H1 (cell line): ENCODE measurements around the gene NUP98. TPM values are rescaled to one million over a fixed set of nuclear protein-coding genes. Genes with fewer than 3 reads are reported as not detected.

Experiments
- ASH2L ChIP-seq: fragments of 200-600, 300-600 bp; sonication (generic); IDR thresholded peaks from one replicate; pipeline ENCODE4 v1.7.1; 2017; ENCODE audit warnings: low read length
- CBX5 ChIP-seq: fragments of 300-800, 300-1000 bp; sonication (generic); IDR thresholded peaks from 2 replicates; pipeline ENCODE4 v1.7.1; 2016; ENCODE audit warnings: antibody characterized with exemption, low read length, low read depth
- EGR1 ChIP-seq: IDR thresholded peaks from 2 replicates; pipeline ENCODE4 v1.6.1; 2011; ENCODE audit warnings: low read depth, low read length, borderline replicate concordance
- KDM4A ChIP-seq: IDR thresholded peaks from one replicate; pipeline ENCODE4 v1.7.1; 2012; ENCODE audit warnings: low read depth, mild to moderate bottlenecking, moderate library complexity, low read length, inconsistent platforms; ENCODE audit not compliant: severe bottlenecking
- polyA plus RNA-seq, 7 experiments: library from polyadenylated mRNA; depleted of rRNA in 3 of 7; stranded (reverse) in 5 of 7; unstranded in 2 of 7; fragments of >200 nt in 5 of 7; fragments of 200-250 nt in 2 of 7; gene quantifications; 1 replicate in 5 of 7; 2 replicates in 1 of 7; 4 replicates in 1 of 7; pipeline versions ENCODE4 v1.2.1 to v1.2.3, GENCODE V29; 2011 to 2013; ENCODE audit warnings: missing spikeins in 2 of 7, mixed read lengths in 2 of 7
- total RNA-seq: library from RNA; stranded (reverse); fragmentation: NEBNext Ultra II Directional; extraction: Animal tissue kit (Norgen Biotek cat#: 25700); gene quantifications from 2 replicates; pipeline ENCODE4 v1.2.1, GENCODE V29; 2021

Gene NUP98
- total and polyA plus RNA-seq, 2 of the 8 experiments (the other 6 are each of a cell fraction or from before 2014, with no cell fraction given) = 98.6 to 261 TPM

DNA sequence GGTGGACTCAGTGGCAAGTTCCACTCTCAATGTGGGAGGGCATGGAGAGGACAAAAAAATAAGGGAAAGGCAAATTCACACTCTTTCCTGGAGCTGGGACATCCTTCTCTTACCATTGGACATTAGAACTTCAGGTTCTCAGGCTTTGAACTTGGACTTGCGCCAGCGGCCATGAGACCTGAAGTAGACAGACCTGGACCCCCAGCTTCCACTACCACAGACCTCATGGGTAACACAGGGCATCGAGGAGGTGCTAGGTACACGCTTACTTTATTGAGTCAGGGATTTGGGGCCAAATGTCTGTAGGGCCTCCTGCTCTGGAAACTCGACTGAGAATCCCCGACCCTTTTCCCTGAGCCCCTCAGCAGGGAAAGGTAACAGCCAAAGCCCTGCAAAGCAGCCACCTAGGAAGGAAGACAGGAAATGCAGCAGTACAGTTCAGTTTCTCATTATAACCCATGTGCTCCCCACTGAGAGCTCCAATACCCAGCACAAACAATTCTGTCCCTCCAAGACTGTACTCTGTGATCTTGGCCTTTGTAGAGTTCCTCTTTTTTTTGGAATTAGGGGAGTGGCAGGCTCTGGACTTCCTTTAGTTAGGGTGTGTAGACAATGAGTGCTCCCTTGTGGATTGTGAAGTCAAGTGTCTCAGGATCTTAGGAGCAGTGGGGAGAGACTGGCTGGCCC is 131.9 kb downstream of the NUP98 start (continued):
- TF ChIP-seq ASH2L (no peak), KDM4A (no peak), CBX5 (no peak), EGR1 (no peak)
